Amniotic epithelial cell (primary cell): Measurements from ENCODE around the gene IL17C.
"Not testable (repeated sequence)": the region's sequence is repeated elsewhere in the genome, so short reads cannot be mapped to it uniquely, and the experiment has no call there.

Source experiments
- DNase-seq: peaks from one replicate; pipeline ENCODE4 v3.0.0-alpha.2; 2010; ENCODE audit warnings: low read depth

The IL17C gene

DNA sequence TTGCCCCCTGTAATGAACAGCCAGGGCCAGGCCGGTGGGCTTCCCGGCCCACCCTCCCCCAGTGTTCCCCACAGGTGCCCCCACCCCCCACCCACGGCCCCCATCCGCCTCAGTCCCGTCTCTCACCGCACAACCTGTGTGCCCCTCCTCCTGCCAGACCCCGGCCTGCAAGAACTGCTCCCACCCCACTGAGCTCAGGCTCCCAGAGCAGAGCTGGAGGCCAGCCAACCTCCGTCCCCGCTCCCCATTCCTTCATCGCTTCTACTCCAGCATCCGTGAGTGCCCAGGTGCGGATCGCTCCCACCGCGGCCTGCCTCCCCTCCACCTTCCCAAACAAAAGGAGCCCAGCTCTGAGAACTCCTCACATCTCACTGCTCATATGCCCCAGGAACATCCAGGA is 20.3 kb downstream of the IL17C start:
- no peak for DNase-seq

DNA sequence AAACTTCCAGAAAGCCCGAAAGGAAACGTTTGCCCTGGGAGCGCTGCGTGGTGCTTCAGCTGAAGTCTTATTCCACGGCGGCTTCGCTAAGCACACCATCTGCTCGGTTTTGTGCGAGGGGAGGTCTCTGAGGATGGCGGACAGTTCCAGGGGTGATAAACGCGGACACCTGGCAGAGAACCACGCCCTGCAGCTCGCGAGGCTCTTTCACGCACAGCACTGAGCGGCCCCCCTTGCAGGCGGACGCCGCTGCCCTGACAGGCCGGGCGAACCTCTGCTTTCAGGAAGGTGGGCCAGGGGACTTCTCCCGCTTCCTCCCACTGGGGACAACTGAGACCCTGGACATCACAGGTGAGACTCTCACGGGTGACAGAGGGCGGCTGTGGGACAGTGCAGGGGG is 20.8 kb downstream of the IL17C start:
- no peak for DNase-seq

- DNase-seq, result no peak
Observed at GRCh38 chr16:88661468-88661867, 23.1 kb downstream of the IL17C start.

- no peak for DNase-seq
Observed at GRCh38 chr16:88662222-88662842, 24.0 kb downstream of the IL17C start.

DNA sequence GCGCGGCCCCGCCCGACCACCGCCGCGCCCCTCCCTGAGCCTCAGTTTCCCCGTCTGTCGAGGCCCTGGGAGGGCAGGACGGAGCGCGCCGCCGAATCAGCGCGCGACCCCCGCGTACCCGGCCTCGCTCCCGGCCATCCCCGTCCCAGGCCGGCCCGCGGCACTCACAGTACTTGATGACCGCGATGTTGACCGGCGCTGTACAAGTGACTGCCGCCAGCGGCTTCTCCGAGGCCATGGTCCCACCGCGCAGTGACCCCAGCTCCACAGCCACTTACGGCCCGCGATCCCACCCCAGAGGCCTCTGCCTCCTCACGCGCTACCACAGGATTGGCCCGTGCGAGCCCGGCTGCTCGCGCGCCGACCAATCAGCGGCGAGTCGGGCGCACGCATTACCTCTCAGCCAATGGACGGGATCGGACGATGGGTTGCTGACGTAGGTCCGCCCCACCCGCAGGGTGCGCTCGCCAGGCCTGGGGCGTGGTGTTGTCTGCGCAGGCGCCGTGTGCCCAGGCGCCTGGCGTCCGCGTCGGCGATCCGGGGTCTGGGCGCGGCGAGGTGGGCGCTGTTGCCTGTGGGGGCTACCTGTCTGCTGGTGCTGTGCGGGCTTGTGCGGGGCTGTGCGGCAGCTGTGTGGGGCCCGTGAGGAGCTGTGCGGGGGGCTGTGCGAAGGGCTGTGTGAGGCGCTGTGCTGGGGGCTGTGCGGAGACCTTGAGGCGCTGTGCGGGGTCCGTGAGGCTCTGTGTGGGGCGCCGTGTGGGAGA is 24.7 kb downstream of the IL17C start, which contains the start of gene MVD:
TSS of gene MVD (minus strand) at position 249 of the 764 bp plus-strand sequence. CDS start at position 238, 11 bp downstream.
- peak; percentile 95 for DNase-seq

DNA sequence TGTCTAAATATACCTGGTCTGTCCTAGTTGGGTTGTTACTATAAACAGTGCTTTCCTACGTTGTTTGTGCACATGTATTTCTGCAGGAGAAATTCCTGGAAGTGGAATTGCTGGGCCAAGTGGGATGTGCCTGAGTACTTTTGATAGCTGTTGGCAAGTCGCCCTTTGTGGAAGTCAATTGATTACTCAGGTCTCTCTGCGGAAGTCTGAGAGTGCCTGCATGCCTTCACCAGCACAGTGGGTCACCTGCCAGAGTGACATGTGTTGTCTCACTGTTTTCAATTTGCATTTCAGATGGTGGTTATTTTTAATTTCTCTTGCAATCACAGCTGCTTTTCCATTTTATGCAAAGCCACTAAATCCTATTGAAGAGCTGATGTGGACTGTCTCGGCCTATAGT is 26.8 kb downstream of the IL17C start:
- DNase-seq, result no peak

- no peak for DNase-seq
Observed at GRCh38 chr16:88665570-88665969, 27.2 kb downstream of the IL17C start.

DNA sequence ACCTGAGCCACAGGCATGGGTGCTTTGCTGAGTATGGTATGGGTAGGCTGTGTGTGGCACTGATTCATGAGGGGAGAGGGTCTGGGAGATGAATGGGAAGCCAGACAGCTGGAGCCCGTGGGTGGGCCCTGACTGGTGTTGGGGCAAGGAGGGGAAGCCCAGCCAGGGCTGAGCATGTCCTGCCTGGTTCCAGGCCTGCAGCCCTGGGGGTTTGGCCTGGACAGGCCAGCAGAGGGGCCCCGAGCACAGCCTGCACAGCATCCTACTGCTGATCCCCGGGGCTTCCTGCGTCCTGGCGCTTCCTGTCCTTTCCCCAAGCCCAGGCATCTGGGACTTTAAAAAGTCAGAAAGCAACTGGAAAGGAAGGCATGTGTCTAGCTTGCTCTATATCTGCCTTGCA is 29.1 kb downstream of the IL17C start:
- no peak for DNase-seq

- DNase-seq, result not testable (repeated sequence)
Observed at GRCh38 chr16:88669493-88669892, 31.1 kb downstream of the IL17C start.

- no peak for DNase-seq
Observed at GRCh38 chr16:88669980-88670379, 31.6 kb downstream of the IL17C start.

GRCh38 chr16:88671806-88672205 is 33.4 kb downstream of the IL17C start:
- DNase-seq, result no peak

DNA sequence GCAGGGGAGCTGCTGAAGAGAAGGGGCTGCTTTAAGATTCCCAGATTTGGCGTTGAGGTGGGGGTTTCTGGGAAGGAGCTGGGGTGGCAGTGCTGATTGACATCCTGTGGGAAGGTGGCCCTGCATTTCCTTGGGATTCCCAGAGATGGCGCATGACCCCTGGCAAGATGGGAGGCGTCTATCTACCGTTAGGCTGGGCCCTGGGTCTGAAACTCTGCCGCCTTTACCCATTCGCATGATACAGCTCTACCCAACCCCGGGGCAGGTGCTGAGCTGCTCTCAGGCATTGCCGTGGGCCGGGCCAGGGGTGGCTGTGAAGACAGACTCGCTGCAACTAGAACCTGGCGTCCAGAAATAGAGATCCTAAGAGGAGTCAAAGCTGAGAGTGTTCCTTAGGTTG is 34.4 kb downstream of the IL17C start:
- peak; percentile 7 for DNase-seq

- DNase-seq, result no peak
Observed at GRCh38 chr16:88673716-88674379, 35.5 kb downstream of the IL17C start.

DNA sequence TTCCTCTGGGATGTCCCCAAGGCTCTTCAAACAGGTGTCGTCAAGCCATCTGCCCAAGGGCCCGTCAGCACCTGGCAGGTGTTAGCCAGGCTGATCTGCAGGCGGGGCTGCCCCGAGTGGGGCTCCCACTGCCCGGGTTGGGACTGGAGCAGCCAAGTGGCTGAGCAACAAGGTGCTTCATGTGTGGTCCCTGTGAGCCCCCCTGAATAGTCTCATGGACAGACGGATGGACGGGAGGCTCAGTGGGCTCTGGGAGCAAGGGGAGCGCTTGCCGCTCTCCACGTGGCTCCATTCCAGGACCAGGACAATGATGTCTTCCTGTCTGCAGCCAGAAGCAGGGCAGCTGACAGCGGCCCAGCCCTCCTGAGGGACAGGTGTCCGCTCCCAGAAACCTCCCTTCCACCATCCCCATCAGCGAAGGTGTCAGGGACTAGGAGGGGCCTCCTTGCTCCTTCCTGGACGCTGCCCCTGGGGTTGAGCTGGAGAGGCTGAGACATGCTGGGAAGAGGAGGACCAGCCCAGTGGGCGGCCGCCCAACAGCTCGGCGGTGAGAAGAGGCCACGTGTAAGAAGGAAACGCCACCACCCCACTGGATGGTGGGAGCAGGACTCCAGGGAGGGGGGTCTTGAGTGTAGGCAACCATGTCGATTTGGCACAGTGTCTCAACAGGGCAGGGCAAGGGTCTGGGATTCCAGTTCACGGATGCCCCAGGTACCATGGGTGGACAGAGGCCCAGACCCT is 38.3 kb downstream of the IL17C start:
- DNase-seq, result no peak

GRCh38 chr16:88677721-88678120 is 39.3 kb downstream of the IL17C start:
- no peak for DNase-seq

DNA sequence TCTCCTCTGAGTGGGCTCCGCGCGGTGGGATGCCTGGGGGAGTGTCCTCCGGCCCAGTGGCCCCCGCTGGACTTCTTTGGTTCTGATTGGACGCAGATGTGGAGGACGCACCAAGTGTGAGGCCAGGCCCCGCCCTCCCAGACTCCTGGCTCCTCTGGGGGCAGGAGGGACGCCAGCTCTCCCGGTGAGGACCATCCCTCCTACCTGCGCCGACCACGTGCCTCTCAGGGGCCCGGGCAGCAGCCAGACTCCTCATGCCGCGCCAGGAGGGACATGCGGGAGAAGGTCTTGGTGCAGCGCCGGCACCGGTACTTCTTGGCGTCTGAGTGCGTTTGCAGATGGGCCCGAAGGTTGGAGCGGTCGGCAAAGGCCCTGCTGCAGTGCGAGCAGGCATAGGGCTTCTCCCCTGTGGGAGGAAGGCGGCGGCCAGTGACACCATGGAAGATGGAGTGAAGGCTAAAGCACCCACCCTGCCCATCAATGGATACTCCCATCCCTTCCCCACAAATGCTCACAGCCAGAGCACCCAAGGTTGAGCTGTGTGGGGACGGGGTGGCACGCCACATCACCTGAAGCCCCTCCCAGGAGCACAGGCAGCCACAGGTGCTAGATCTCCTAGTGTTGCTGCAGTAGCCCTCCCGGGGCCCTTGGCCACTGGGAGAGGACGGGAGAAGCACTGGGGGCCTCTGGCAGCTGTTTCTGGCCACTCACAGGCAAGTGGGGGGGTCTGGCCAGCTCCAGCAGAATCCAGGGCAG is 40.0 kb downstream of the IL17C start:
- DNase-seq, result no peak

- DNase-seq, result no peak
Observed at GRCh38 chr16:88680554-88681083, 42.2 kb downstream of the IL17C start.

GRCh38 chr16:88681084-88681680 is 42.8 kb downstream of the IL17C start:
- DNase-seq, result no peak

- DNase-seq, result no peak
Observed at GRCh38 chr16:88681709-88682451, 43.5 kb downstream of the IL17C start.

DNA sequence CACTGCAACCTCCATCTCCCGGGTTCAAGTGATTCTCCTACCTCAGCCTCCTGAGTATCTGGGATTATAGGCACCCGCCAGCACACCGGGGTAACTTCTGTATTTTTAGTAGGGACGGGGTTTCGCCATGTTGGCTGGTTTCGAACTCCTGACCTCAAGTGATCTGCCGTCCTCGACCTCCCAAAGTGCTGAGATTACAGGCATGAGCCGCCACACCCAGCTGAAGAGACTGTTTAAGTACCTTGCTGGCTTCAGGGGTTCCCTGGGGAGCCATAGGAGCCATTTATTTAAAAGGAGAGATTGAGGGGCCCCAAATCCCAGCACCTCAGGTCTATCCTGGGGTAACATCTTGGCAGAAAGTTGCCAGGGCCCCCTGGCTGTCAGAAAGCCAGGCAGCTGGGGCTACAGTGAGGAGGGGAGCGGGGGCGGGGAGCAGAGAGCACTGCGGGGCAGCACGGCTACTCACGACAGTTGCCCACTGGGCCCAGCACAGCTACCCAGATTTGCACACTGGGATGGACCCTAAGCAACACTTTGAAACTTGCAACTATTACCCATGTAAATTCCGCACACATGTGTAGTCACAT is 46.3 kb downstream of the IL17C start:
- no peak for DNase-seq
